ENCODE results near the gene WBP2.

WBP2 gene

GRCh38 chr17:75846692-75847613, 8.2 kb downstream of the WBP2 start:
- Mint-ChIP-seq H3K36me3 (ENCODE audit: low read depth) (peaks cover 36% of the 10 kb centered on the region), H3K9me3 (no peaks in the 10 kb centered on the region), H3K27me3 (ENCODE audit: low read depth) (no peaks in the 10 kb centered on the region), H3K4me3 (no peak overlapping the region), H3K4me1 (ENCODE audit: low read depth) (peaks cover 20% of the 10 kb centered on the region), H3K27ac (no peak overlapping the region)

- Mint-ChIP-seq H3K27ac (peak overlapping the region; percentile 62), H3K9me3 (no peaks in the 10 kb centered on the region), H3K4me3 (no peak overlapping the region), H3K27me3 (ENCODE audit: low read depth) (no peaks in the 10 kb centered on the region), H3K4me1 (ENCODE audit: low read depth) (peaks cover 19% of the 10 kb centered on the region), H3K36me3 (ENCODE audit: low read depth) (peaks cover 36% of the 10 kb centered on the region)
These were observed 9.0 kb downstream of the WBP2 start for GRCh38 chr17:75845933-75846691.

GRCh38 chr17:75845058-75845711, 9.9 kb downstream of the WBP2 start:
- H3K27me3 Mint-ChIP-seq (ENCODE audit: low read depth) = no peaks in the 10 kb centered on the region
- peak overlapping the region; percentile 65 for H3K27ac Mint-ChIP-seq
- H3K36me3 Mint-ChIP-seq (ENCODE audit: low read depth) = peaks cover 37% of the 10 kb centered on the region
- H3K4me1 Mint-ChIP-seq (ENCODE audit: low read depth) = peaks cover 19% of the 10 kb centered on the region
- H3K9me3 Mint-ChIP-seq = no peaks in the 10 kb centered on the region
- H3K4me3 Mint-ChIP-seq = peak overlapping the region; percentile 25

GRCh38 chr17:75844530-75845057, 10.5 kb downstream of the WBP2 start:
- Mint-ChIP-seq H3K9me3 (no peaks in the 10 kb centered on the region), H3K4me3 (peak overlapping the region; percentile 94), H3K27me3 (ENCODE audit: low read depth) (no peaks in the 10 kb centered on the region), H3K36me3 (ENCODE audit: low read depth) (peaks cover 35% of the 10 kb centered on the region), H3K27ac (peak overlapping the region; percentile 97), H3K4me1 (ENCODE audit: low read depth) (peaks cover 19% of the 10 kb centered on the region)

- H3K36me3 Mint-ChIP-seq (ENCODE audit: low read depth) = peaks cover 35% of the 10 kb centered on the region
- H3K27me3 Mint-ChIP-seq (ENCODE audit: low read depth) = no peaks in the 10 kb centered on the region
- H3K27ac Mint-ChIP-seq = peak within 1 kb of the TSS; percentile 97
- H3K4me1 Mint-ChIP-seq (ENCODE audit: low read depth) = peaks cover 17% of the 10 kb centered on the region
- H3K9me3 Mint-ChIP-seq = no peaks in the 10 kb centered on the region
- H3K4me3 Mint-ChIP-seq = peak within 1 kb of the TSS; percentile 94
These were observed 11.3 kb downstream of the WBP2 start, which contains the start of gene UNC13D for GRCh38 chr17:75843577-75844529. TSS of gene UNC13D (minus strand) at chr17:75844404. CDS start at chr17:75844337, 67 bp downstream.

GRCh38 chr17:75842963-75843576, 12.1 kb downstream of the WBP2 start:
- Mint-ChIP-seq H3K36me3 (ENCODE audit: low read depth) (peaks cover 34% of the 10 kb centered on the region), H3K4me3 (peak overlapping the region; percentile 94), H3K27ac (peak overlapping the region; percentile 94), H3K9me3 (no peaks in the 10 kb centered on the region), H3K27me3 (ENCODE audit: low read depth) (no peaks in the 10 kb centered on the region), H3K4me1 (ENCODE audit: low read depth) (peaks cover 11% of the 10 kb centered on the region)

- peak overlapping the region; percentile 94 for H3K4me3 Mint-ChIP-seq
- peaks cover 8% of the 10 kb centered on the region for H3K4me1 Mint-ChIP-seq (ENCODE audit: low read depth)
- H3K36me3 Mint-ChIP-seq (ENCODE audit: low read depth) = peaks cover 33% of the 10 kb centered on the region
- no peak overlapping the region for H3K27ac Mint-ChIP-seq
- no peaks in the 10 kb centered on the region for H3K27me3 Mint-ChIP-seq (ENCODE audit: low read depth)
- no peaks in the 10 kb centered on the region for H3K9me3 Mint-ChIP-seq
These were observed 12.7 kb downstream of the WBP2 start for GRCh38 chr17:75842411-75842810.

GRCh38 chr17:75840799-75841164, 14.4 kb downstream of the WBP2 start:
- H3K36me3 Mint-ChIP-seq (ENCODE audit: low read depth) = peaks cover 26% of the 10 kb centered on the region
- no peak overlapping the region for H3K4me3 Mint-ChIP-seq
- no peaks in the 10 kb centered on the region for H3K27me3 Mint-ChIP-seq (ENCODE audit: low read depth)
- H3K4me1 Mint-ChIP-seq (ENCODE audit: low read depth) = peaks cover 8% of the 10 kb centered on the region
- no peak overlapping the region for H3K27ac Mint-ChIP-seq
- no peaks in the 10 kb centered on the region for H3K9me3 Mint-ChIP-seq

- Mint-ChIP-seq H3K27ac (no peak overlapping the region), H3K36me3 (ENCODE audit: low read depth) (peaks cover 21% of the 10 kb centered on the region), H3K27me3 (ENCODE audit: low read depth) (no peaks in the 10 kb centered on the region), H3K4me1 (ENCODE audit: low read depth) (peaks cover 4% of the 10 kb centered on the region), H3K9me3 (no peaks in the 10 kb centered on the region), H3K4me3 (no peak overlapping the region)
These were observed 15.0 kb downstream of the WBP2 start for GRCh38 chr17:75839942-75840798.

- Mint-ChIP-seq H3K27ac (no peak overlapping the region), H3K36me3 (ENCODE audit: low read depth) (peaks cover 31% of the 10 kb centered on the region), H3K4me1 (ENCODE audit: low read depth) (peaks cover 14% of the 10 kb centered on the region)
These were observed 16.7 kb downstream of the WBP2 start for GRCh38 chr17:75838410-75838809.

GRCh38 chr17:75837899-75838298, 17.2 kb downstream of the WBP2 start:
- Mint-ChIP-seq H3K9me3 (no peaks in the 10 kb centered on the region), H3K27me3 (ENCODE audit: low read depth) (no peaks in the 10 kb centered on the region), H3K27ac (no peak overlapping the region), H3K4me3 (no peak overlapping the region), H3K36me3 (ENCODE audit: low read depth) (peaks cover 31% of the 10 kb centered on the region), H3K4me1 (ENCODE audit: low read depth) (peaks cover 20% of the 10 kb centered on the region)

More at GRCh38 chr17:75838410-75838809, 16.7 kb downstream of the WBP2 start:
- Mint-ChIP-seq H3K27me3 (ENCODE audit: low read depth) (no peaks in the 10 kb centered on the region), H3K9me3 (no peaks in the 10 kb centered on the region), H3K4me3 (no peak overlapping the region)

- H3K9me3 Mint-ChIP-seq = no peaks in the 10 kb centered on the region
These were observed 18.5 kb downstream of the WBP2 start for GRCh38 chr17:75836605-75837004.

More at GRCh38 chr17:75836605-75837004, 18.5 kb downstream of the WBP2 start:
- peaks cover 33% of the 10 kb centered on the region for H3K36me3 Mint-ChIP-seq (ENCODE audit: low read depth)
- H3K27me3 Mint-ChIP-seq (ENCODE audit: low read depth) = no peaks in the 10 kb centered on the region
- no peak overlapping the region for H3K4me3 Mint-ChIP-seq
- peaks cover 25% of the 10 kb centered on the region for H3K4me1 Mint-ChIP-seq (ENCODE audit: low read depth)
- H3K27ac Mint-ChIP-seq = no peak overlapping the region

All from T-helper 1 cell treated with Interleukin-12 subunit alpha and Interleukin-12 subunit beta and Interleukin-4 antibody, amounts not matched to agents 30 μg/mL and 1 μg/mL, for 36 hours (primary cell).